Upper lobe of right lung (tissue), 1 donor: ENCODE results near the gene OGFOD1. TPM values are rescaled to one million over a fixed set of nuclear protein-coding genes. Genes with fewer than 3 reads are reported as not detected.
A peak's percentile ranks its signal among the peaks of the same experiment; 100 is the strongest.

Source experiments
- ATAC-seq: fragments of 200-7000 bp; cut with Tn5 transposase; one replicate; pipeline ENCODE4 v1.9.1; 2020; ENCODE audit warnings: mild to moderate bottlenecking, moderate library complexity
- DNase-seq: peaks from one replicate; pipeline ENCODE4 v3.0.0-alpha.2; 2020
- H3K27ac ChIP-seq: fragments of 200-600 bp; one replicate; pipeline ENCODE4 v1.8.0; 2022
- H3K27me3 ChIP-seq: fragments of 200-600 bp; one replicate; pipeline ENCODE4 v1.8.0; 2022; ENCODE audit warnings: mild to moderate bottlenecking
- H3K36me3 ChIP-seq: fragments of 200-600 bp; one replicate; pipeline ENCODE4 v1.8.0; 2022
- H3K4me1 ChIP-seq: fragments of 200-600 bp; one replicate; pipeline ENCODE4 v1.8.0; 2022
- H3K4me3 ChIP-seq: fragments of 200-600 bp; one replicate; pipeline ENCODE4 v1.8.0; 2022; ENCODE audit warnings: mild to moderate bottlenecking
- H3K9me3 ChIP-seq: fragments of 200-600 bp; one replicate; pipeline ENCODE4 v1.8.0; 2022
- CTCF ChIP-seq: fragments of 200-600 bp; IDR thresholded peaks from one replicate; pipeline ENCODE4 v1.8.0; 2022; ENCODE audit warnings: antibody characterized with exemption
- intact Hi-C: fragments of 100-400 bp; cut with DNase I; formaldehyde crosslinking; loops from one replicate; pipeline ENCODE4 v1.11.0; 2022
- total RNA-seq: library from RNA; stranded (reverse); fragmentation: NEBNext Ultra II Directional; extraction: Animal tissue kit (Norgen Biotek cat#: 25700); gene quantifications from one replicate; pipeline ENCODE4 v1.2.1, GENCODE V29; 2021
- donor health status: DM: no; HTN: yes; CAD: no; lungs with severe emphysema.

OGFOD1 gene
- total RNA-seq, 1 donor from 2014 or later = 34.4 TPM

GRCh38 chr16:56411624-56412023 is 39.7 kb upstream of the OGFOD1 start:
- intact Hi-C loops = no loop called here
- ATAC-seq = no peak
- no peak overlapping the region for H3K27ac ChIP-seq
- no peaks in the 10 kb centered on the region for H3K27me3 ChIP-seq
- no peaks in the 10 kb centered on the region for H3K9me3 ChIP-seq
- peaks cover 46% of the 10 kb centered on the region for H3K36me3 ChIP-seq
- no peak for TF ChIP-seq CTCF
- no peaks in the 10 kb centered on the region for H3K4me1 ChIP-seq
- no peak for DNase-seq
- H3K4me3 ChIP-seq = no peak overlapping the region

GRCh38 chr16:56413381-56413780 is 38.0 kb upstream of the OGFOD1 start:
- no peak for ATAC-seq
- intact Hi-C loops = no loop called here
- H3K9me3 ChIP-seq = no peaks in the 10 kb centered on the region
- TF ChIP-seq CTCF = no peak
- no peak for DNase-seq
- no peak overlapping the region for H3K4me3 ChIP-seq
- H3K27ac ChIP-seq = no peak overlapping the region
- H3K36me3 ChIP-seq = peaks cover 29% of the 10 kb centered on the region
- no peaks in the 10 kb centered on the region for H3K27me3 ChIP-seq
- no peaks in the 10 kb centered on the region for H3K4me1 ChIP-seq

GRCh38 chr16:56414366-56414765 is 37.0 kb upstream of the OGFOD1 start:
- Histone ChIP-seq H3K27me3 (no peaks in the 10 kb centered on the region), H3K36me3 (peaks cover 19% of the 10 kb centered on the region), H3K27ac (no peak overlapping the region), H3K4me3 (no peak overlapping the region), H3K9me3 (no peaks in the 10 kb centered on the region), H3K4me1 (no peaks in the 10 kb centered on the region)
- intact Hi-C loops = no loop called here
- DNase-seq (no peak), ATAC-seq (no peak)
- no peak for TF ChIP-seq CTCF

DNA sequence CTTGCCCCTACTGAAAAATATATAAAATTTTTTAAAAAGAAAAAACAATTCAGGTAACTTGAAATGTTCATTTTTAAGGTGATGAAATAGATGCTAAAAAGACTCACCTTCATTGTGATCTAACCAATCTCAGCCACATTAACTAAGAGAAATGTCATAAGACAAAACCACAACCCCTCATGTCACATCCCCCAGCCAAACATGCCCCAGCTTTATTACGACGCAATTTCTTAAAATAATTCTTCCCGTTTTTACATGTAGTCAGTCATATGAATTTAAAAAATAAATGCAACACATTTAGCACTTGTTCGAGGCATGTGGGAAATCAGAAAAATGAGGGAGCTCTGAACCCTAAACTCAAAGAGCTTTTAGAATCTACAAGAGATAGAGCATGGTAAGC is 35.5 kb upstream of the OGFOD1 start:
- Histone ChIP-seq H3K9me3 (no peaks in the 10 kb centered on the region), H3K27ac (no peak overlapping the region), H3K4me3 (no peak overlapping the region), H3K4me1 (no peaks in the 10 kb centered on the region), H3K27me3 (no peaks in the 10 kb centered on the region), H3K36me3 (peaks cover 18% of the 10 kb centered on the region)
- ATAC-seq (peak; percentile 21), DNase-seq (no peak)
- intact Hi-C loops = no loop called here
- TF ChIP-seq CTCF = no peak

- no peak for DNase-seq
- no peak for ATAC-seq
- Histone ChIP-seq H3K27ac (no peak overlapping the region), H3K9me3 (no peaks in the 10 kb centered on the region), H3K4me3 (no peak overlapping the region), H3K27me3 (no peaks in the 10 kb centered on the region), H3K4me1 (peaks cover 4% of the 10 kb centered on the region), H3K36me3 (peaks cover 9% of the 10 kb centered on the region)
- intact Hi-C loops = no loop called here
- no peak for TF ChIP-seq CTCF
Measured at GRCh38 chr16:56417138-56417537, 34.2 kb upstream of the OGFOD1 start.
